ENCODE data around the gene SAFB.

DNA sequence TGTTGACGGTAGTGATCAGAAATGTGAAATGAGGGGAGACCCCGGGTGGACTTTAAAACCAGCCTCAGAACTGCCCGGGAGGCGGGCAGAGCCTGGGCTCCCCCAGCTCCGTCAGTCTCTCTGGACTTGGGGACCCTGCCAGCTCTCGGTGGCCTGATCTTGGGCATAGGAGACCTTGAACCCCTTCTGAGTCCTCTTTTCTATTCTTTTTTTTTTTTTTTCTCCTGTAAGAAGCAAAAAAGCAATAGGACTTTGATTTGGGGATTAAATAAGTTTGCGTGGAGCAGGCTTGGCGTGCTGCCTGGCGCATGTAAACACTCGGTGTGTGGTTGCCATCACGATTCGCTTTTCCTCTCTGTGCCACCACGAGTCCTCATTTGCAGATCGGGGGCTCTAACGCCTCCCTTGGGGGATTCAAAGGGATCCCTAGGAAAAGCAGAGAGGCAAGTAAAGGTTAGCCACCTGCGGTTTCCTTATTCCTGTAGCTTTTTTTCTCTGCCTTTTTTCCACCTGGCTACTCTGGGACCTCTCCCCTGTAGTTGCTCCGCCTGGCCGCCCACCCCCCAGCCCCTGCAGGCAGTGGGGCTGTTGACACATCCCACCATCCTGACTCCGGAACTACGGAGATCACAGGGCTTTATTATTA, 1.3 kb downstream of the SAFB start:
- TF ChIP-seq POLR2A (IDR thresholded peaks at IDR 0.05; ENCODE audit: borderline replicate concordance, extremely low read depth, insufficient read depth, insufficient read length) = no peak
- TF ChIP-seq CBX3 (IDR thresholded peaks at IDR 0.05; ENCODE audit: low read depth) = no peak
- TF ChIP-seq, protein P1, sequence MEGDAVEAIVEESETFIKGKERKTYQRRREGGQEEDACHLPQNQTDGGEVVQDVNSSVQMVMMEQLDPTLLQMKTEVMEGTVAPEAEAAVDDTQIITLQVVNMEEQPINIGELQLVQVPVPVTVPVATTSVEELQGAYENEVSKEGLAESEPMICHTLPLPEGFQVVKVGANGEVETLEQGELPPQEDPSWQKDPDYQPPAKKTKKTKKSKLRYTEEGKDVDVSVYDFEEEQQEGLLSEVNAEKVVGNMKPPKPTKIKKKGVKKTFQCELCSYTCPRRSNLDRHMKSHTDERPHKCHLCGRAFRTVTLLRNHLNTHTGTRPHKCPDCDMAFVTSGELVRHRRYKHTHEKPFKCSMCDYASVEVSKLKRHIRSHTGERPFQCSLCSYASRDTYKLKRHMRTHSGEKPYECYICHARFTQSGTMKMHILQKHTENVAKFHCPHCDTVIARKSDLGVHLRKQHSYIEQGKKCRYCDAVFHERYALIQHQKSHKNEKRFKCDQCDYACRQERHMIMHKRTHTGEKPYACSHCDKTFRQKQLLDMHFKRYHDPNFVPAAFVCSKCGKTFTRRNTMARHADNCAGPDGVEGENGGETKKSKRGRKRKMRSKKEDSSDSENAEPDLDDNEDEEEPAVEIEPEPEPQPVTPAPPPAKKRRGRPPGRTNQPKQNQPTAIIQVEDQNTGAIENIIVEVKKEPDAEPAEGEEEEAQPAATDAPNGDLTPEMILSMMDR (IDR thresholded peaks at IDR 0.05 in 2 of 3, conservative IDR thresholded peaks at IDR 0.05 in 1 of 3; ENCODE audit: borderline replicate concordance in 1 of 3, insufficient read depth in 1 of 3, low read depth in 2 of 3, low read length in 2 of 3) = no peak
- TF ChIP-seq EZH2 (IDR thresholded peaks at IDR 0.05) = no peak
- no peak for TF ChIP-seq TCF7L2 (IDR thresholded peaks at IDR 0.05; ENCODE audit: borderline replicate concordance, extremely low read depth, insufficient read depth, insufficient read length)
- no peak for TF ChIP-seq CEBPB (IDR thresholded peaks at IDR 0.05; ENCODE audit: low read depth)
- TF ChIP-seq, protein P2, sequence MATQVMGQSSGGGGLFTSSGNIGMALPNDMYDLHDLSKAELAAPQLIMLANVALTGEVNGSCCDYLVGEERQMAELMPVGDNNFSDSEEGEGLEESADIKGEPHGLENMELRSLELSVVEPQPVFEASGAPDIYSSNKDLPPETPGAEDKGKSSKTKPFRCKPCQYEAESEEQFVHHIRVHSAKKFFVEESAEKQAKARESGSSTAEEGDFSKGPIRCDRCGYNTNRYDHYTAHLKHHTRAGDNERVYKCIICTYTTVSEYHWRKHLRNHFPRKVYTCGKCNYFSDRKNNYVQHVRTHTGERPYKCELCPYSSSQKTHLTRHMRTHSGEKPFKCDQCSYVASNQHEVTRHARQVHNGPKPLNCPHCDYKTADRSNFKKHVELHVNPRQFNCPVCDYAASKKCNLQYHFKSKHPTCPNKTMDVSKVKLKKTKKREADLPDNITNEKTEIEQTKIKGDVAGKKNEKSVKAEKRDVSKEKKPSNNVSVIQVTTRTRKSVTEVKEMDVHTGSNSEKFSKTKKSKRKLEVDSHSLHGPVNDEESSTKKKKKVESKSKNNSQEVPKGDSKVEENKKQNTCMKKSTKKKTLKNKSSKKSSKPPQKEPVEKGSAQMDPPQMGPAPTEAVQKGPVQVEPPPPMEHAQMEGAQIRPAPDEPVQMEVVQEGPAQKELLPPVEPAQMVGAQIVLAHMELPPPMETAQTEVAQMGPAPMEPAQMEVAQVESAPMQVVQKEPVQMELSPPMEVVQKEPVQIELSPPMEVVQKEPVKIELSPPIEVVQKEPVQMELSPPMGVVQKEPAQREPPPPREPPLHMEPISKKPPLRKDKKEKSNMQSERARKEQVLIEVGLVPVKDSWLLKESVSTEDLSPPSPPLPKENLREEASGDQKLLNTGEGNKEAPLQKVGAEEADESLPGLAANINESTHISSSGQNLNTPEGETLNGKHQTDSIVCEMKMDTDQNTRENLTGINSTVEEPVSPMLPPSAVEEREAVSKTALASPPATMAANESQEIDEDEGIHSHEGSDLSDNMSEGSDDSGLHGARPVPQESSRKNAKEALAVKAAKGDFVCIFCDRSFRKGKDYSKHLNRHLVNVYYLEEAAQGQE (IDR thresholded peaks at IDR 0.05; ENCODE audit: low read depth) = no peak
- no peak for TF ChIP-seq YY1 (IDR thresholded peaks at IDR 0.05; ENCODE audit: extremely low read depth, insufficient replicate concordance, low read depth, low read length)
- TF ChIP-seq POLR2AphosphoS5 (IDR thresholded peaks at IDR 0.05; ENCODE audit: low read depth, low read length) = no peak
